ENCODE measurements around the gene AMH.

GRCh38 chr19:2239173-2239572, 9.9 kb upstream of the AMH start:
- TF ChIP-seq EP300 (IDR thresholded peaks at IDR 0.05; ENCODE audit: low read depth): no peak
- TF ChIP-seq CTCF (IDR thresholded peaks at IDR 0.05): no peak
- TF ChIP-seq POLR2A (IDR thresholded peaks at IDR 0.05): no peak
